ENCODE data around the gene CSGALNACT2. TPM values are rescaled to one million over a fixed set of nuclear protein-coding genes. Genes with fewer than 3 reads are reported as not detected.

Gene CSGALNACT2
- total and polyA plus RNA-seq, 4 donors, result 4.1 to 11.0 (median 6.1) TPM

GRCh38 chr10:43105956-43106229, 32.4 kb upstream of the CSGALNACT2 start (continued):
- TF ChIP-seq YY1 (IDR thresholded peaks at IDR 0.05) (no peak), FOXA2 (IDR thresholded peaks at IDR 0.05) (no peak), ATF3 (IDR thresholded peaks at IDR 0.05) (no peak), GABPA (IDR thresholded peaks at IDR 0.05 in 1 of 2, conservative IDR thresholded peaks at IDR 0.05 in 1 of 2) (no peak), TAF1 (conservative IDR thresholded peaks at IDR 0.05) (no peak), HNF4A (conservative IDR thresholded peaks at IDR 0.05) (no peak), MAX (IDR thresholded peaks at IDR 0.05) (no peak)

GRCh38 chr10:43106256-43107091, 31.8 kb upstream of the CSGALNACT2 start:
- TF ChIP-seq JUND (IDR thresholded peaks at IDR 0.05), result no peak
- TF ChIP-seq TAF1 (conservative IDR thresholded peaks at IDR 0.05), result no peak
- TF ChIP-seq YY1 (IDR thresholded peaks at IDR 0.05), result no peak
- TF ChIP-seq REST (IDR thresholded peaks at IDR 0.05), result no peak
- no peak for TF ChIP-seq EGR1 (IDR thresholded peaks at IDR 0.05; ENCODE audit: low read depth in 2 of 2)
- no peak for TF ChIP-seq NR2F2 (IDR thresholded peaks at IDR 0.05)
- TF ChIP-seq HNF4A (conservative IDR thresholded peaks at IDR 0.05), result no peak
- no peak for TF ChIP-seq GABPA (IDR thresholded peaks at IDR 0.05 in 1 of 2, conservative IDR thresholded peaks at IDR 0.05 in 1 of 2)
- TF ChIP-seq RXRA (IDR thresholded peaks at IDR 0.05), result no peak
- TF ChIP-seq ATF3 (IDR thresholded peaks at IDR 0.05), result no peak
- TF ChIP-seq FOXA2 (IDR thresholded peaks at IDR 0.05), result no peak
- TF ChIP-seq HNF4G (IDR thresholded peaks at IDR 0.05), result no peak
- TF ChIP-seq RAD21 (IDR thresholded peaks at IDR 0.05), result no peak
- TF ChIP-seq SP1 (IDR thresholded peaks at IDR 0.05), result no peak
- TF ChIP-seq FOXA1 (IDR thresholded peaks at IDR 0.05), result no peak
- TF ChIP-seq CTCF (IDR thresholded peaks at IDR 0.05; ENCODE audit: low read depth, low read length, missing input control), result no peak
- no peak for TF ChIP-seq ZBTB33 (IDR thresholded peaks at IDR 0.05)
- TF ChIP-seq MAX (IDR thresholded peaks at IDR 0.05), result no peak
- WGBS, result 89% methylated on average over 28 of the region's 28 CpGs
- Histone ChIP-seq H3K9ac (ENCODE audit: low read depth in 1 of 2, low read length in 2 of 2) (no peak overlapping the region), H3K27me3 (ENCODE audit: control insufficient read depth in 4 of 4, insufficient read depth in 4 of 4, low read length in 3 of 4) (no peaks in the 10 kb centered on the region), H3K9me3 (ENCODE audit: control insufficient read depth in 4 of 4, low read length in 3 of 4) (no peaks in the 10 kb centered on the region), H3K27ac (ENCODE audit: low read depth in 1 of 2, low read length in 2 of 2) (no peak overlapping the region), H3K36me3 (ENCODE audit: control insufficient read depth in 4 of 4, insufficient read depth in 3 of 4, low read depth in 1 of 4, low read length in 3 of 4) (no peaks in the 10 kb centered on the region), H3K4me3 (ENCODE audit: low read depth in 1 of 3, low read length in 3 of 3) (no peak overlapping the region), H3K4me1 (ENCODE audit: control insufficient read depth in 4 of 4, insufficient read depth in 4 of 4, low read length in 3 of 4) (peaks cover 3 to 13% (median 8%) of the 10 kb centered on the region in 4 donors)
- DNase-seq (ENCODE audit: low spot score), result no peak
